Hematopoietic multipotent progenitor cell treated with erythropoietin and hydrocortisone succinate and interleukin-3 and kit ligand, for 8 days (in vitro differentiated cells): ENCODE measurements around the gene YJU2.
"Not testable (repeated sequence)": the region's sequence is repeated elsewhere in the genome, so short reads cannot be mapped to it uniquely, and the experiment has no call there.

Source experiments
- DNase-seq: peaks from one replicate; pipeline ENCODE4 v3.0.0-alpha.2; 2015

YJU2 gene

GRCh38 chr19:4229179-4229931 lies 17.5 kb upstream of the YJU2 start, which contains the start of gene EBI3:
EBI3 (plus strand) TSS chr19:4229523; CDS start chr19:4229551, 28 bp downstream.
- DNase-seq: no peak

GRCh38 chr19:4230237-4230636 lies 16.6 kb upstream of the YJU2 start:
- DNase-seq: not testable (repeated sequence)

GRCh38 chr19:4231521-4231920 lies 15.4 kb upstream of the YJU2 start:
- DNase-seq: not testable (repeated sequence)

GRCh38 chr19:4232139-4232538 lies 14.7 kb upstream of the YJU2 start:
- DNase-seq: not testable (repeated sequence)

- DNase-seq: no peak
Observed at GRCh38 chr19:4232614-4233281, 14.1 kb upstream of the YJU2 start.

GRCh38 chr19:4233282-4233853 lies 13.5 kb upstream of the YJU2 start:
- peak; percentile 54 for DNase-seq

- DNase-seq: no peak
Observed at GRCh38 chr19:4234142-4234861, 12.6 kb upstream of the YJU2 start.

GRCh38 chr19:4234862-4235201 lies 12.0 kb upstream of the YJU2 start:
- no peak for DNase-seq

- not testable (repeated sequence) for DNase-seq
Observed at GRCh38 chr19:4237510-4237909, 9.4 kb upstream of the YJU2 start.

- no peak for DNase-seq
Observed at GRCh38 chr19:4238831-4239230, 8.0 kb upstream of the YJU2 start.

GRCh38 chr19:4241824-4242430 lies 5.0 kb upstream of the YJU2 start:
- DNase-seq: no peak

GRCh38 chr19:4245938-4246337 lies 942 bp upstream of the YJU2 start:
- not testable (repeated sequence) for DNase-seq

- peak; percentile 9 for DNase-seq
Observed at GRCh38 chr19:4256563-4256962, 9.7 kb downstream of the YJU2 start.

GRCh38 chr19:4257025-4257424 lies 10.1 kb downstream of the YJU2 start:
- no peak for DNase-seq

GRCh38 chr19:4258181-4258580 lies 11.3 kb downstream of the YJU2 start:
- DNase-seq: no peak

- DNase-seq: no peak
Observed at GRCh38 chr19:4260613-4261191, 13.8 kb downstream of the YJU2 start.

GRCh38 chr19:4264812-4265211 lies 17.9 kb downstream of the YJU2 start:
- no peak for DNase-seq

- DNase-seq: no peak
Observed at GRCh38 chr19:4266253-4267000, 19.5 kb downstream of the YJU2 start.

GRCh38 chr19:4267101-4267900 lies 20.4 kb downstream of the YJU2 start:
- peak; percentile 84 for DNase-seq

GRCh38 chr19:4267901-4268815 lies 21.3 kb downstream of the YJU2 start:
- DNase-seq: no peak
